Measurements from ENCODE around the gene RIN3. TPM values are rescaled to one million over a fixed set of nuclear protein-coding genes. Genes with fewer than 3 reads are reported as not detected.

The RIN3 gene
- total RNA-seq, 1 donor from 2014 or later = 12.7 TPM

DNA sequence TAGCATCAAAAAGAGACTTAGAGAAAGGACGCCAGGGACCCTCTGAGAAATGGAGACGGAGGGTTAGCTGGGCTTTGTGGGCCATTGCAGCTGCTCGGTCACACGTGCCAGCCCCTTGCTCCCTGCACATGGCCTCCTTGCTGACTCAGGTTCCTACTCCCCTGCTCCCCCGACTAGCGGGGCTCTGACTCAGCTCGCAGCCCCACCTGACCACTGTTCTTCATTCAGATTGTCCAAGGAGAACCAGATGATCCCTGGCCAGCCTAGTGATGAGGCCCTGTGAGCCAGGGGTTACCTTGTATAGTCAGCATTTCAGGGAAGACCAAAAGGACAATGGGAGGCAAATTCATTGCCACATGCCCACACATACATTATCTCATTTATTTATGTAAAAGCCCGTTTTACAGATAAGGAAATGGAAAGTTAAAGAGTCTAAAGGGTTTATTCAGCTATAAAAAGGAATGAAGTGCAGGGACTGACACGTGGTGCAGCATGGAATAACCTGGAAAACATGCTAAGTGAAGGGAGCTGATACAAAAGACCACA, 131.5 kb downstream of the RIN3 start:
- Mint-ChIP-seq H3K36me3 (ENCODE audit: low read depth) (peaks cover 13% of the 10 kb centered on the region), H3K27me3 (ENCODE audit: low read depth) (no peaks in the 10 kb centered on the region), H3K27ac (ENCODE audit: unreplicated experiment) (no peak overlapping the region), H3K4me3 (no peak overlapping the region), H3K4me1 (peaks cover 17% of the 10 kb centered on the region), H3K9me3 (peaks cover 2% of the 10 kb centered on the region)
- TF ChIP-seq, protein P1, sequence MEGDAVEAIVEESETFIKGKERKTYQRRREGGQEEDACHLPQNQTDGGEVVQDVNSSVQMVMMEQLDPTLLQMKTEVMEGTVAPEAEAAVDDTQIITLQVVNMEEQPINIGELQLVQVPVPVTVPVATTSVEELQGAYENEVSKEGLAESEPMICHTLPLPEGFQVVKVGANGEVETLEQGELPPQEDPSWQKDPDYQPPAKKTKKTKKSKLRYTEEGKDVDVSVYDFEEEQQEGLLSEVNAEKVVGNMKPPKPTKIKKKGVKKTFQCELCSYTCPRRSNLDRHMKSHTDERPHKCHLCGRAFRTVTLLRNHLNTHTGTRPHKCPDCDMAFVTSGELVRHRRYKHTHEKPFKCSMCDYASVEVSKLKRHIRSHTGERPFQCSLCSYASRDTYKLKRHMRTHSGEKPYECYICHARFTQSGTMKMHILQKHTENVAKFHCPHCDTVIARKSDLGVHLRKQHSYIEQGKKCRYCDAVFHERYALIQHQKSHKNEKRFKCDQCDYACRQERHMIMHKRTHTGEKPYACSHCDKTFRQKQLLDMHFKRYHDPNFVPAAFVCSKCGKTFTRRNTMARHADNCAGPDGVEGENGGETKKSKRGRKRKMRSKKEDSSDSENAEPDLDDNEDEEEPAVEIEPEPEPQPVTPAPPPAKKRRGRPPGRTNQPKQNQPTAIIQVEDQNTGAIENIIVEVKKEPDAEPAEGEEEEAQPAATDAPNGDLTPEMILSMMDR (conservative IDR thresholded peaks at IDR 0.05) = no peak
- DNase-seq (ENCODE audit: low read depth, low spot score) = no peak

DNA sequence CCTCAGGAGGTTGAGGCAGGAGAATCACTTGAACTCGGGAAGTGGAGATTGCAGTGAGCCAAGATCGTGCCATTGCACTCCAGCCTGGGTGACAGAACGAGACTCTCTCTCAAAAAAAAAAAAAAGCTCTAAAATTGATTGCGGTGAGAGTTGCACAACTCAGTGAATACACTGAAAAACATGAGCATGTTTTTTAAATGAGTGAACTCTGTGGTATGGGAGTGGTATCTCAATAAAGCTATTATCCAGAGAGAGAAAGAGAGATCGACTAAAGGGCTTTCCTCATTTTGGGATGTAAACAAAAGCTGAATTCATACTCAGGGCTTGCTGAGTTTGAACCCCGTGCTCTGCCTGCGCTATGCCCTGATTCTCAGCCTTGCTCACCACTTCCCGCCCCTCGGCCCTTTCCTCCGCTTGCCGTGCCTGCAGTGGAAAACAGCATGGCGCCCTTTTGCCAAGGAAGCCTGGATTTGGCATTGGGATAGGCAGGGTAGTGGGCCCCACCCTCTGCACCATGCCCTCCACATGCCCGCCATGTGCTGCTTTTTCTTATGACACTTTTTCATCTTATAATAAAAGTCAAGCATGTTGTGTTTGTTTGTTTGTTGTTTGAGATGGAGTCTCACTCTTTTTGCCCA, 132.4 kb downstream of the RIN3 start:
- Mint-ChIP-seq H3K4me1 (peaks cover 17% of the 10 kb centered on the region), H3K4me3 (no peak overlapping the region), H3K9me3 (peaks cover 2% of the 10 kb centered on the region), H3K27ac (ENCODE audit: unreplicated experiment) (no peak overlapping the region), H3K27me3 (ENCODE audit: low read depth) (no peaks in the 10 kb centered on the region), H3K36me3 (ENCODE audit: low read depth) (peaks cover 13% of the 10 kb centered on the region)
- no peak for DNase-seq (ENCODE audit: low read depth, low spot score)
- TF ChIP-seq, protein P1 (conservative IDR thresholded peaks at IDR 0.05) = no peak

DNA sequence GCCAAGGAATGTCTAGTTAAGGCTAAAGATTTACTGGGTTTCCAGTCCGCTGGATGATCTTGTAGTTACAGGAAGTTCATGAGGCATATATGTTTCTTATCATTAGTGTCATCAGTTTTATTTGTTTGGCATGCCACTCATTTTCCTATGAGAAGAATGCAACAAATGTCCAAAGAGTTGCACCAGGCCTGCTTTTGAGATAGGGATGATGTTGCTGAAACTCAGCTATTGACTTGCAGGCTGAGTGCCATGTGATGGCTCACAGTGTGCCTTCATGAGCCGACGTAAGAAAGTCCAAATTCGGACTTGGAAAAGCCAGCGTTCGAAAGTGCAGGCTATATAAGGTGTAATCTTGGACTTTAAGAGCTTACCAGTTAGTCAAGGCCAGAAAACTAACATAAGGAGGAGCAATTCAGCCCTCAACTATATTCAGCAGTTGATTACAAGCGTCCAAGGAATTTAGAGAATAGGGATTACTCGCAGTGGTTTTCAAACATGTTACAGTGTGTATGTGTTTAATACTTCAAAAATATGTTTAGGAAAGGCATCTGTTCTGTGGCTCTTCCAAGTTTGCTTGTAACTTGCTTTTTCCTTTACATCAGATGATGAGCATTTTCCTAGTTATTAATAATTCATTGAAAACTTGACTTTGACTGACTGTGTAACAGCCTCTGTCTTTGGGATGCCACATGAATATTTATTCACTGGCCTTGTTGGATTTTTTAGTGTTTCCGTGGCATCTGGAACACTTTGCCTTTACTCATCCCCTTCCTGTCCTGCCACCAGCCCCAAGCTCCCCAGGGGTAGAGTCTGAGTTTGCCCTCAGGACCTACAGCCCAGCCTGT, 133.6 kb downstream of the RIN3 start:
- H3K4me1 Mint-ChIP-seq = peaks cover 11% of the 10 kb centered on the region
- H3K27ac Mint-ChIP-seq (ENCODE audit: unreplicated experiment) = no peak overlapping the region
- DNase-seq (ENCODE audit: low read depth, low spot score) = no peak
- H3K36me3 Mint-ChIP-seq (ENCODE audit: low read depth) = peaks cover 13% of the 10 kb centered on the region
- no peaks in the 10 kb centered on the region for H3K27me3 Mint-ChIP-seq (ENCODE audit: low read depth)
- TF ChIP-seq, protein P1 (conservative IDR thresholded peaks at IDR 0.05) = no peak
- H3K9me3 Mint-ChIP-seq = peaks cover 2% of the 10 kb centered on the region
- no peak overlapping the region for H3K4me3 Mint-ChIP-seq

DNA sequence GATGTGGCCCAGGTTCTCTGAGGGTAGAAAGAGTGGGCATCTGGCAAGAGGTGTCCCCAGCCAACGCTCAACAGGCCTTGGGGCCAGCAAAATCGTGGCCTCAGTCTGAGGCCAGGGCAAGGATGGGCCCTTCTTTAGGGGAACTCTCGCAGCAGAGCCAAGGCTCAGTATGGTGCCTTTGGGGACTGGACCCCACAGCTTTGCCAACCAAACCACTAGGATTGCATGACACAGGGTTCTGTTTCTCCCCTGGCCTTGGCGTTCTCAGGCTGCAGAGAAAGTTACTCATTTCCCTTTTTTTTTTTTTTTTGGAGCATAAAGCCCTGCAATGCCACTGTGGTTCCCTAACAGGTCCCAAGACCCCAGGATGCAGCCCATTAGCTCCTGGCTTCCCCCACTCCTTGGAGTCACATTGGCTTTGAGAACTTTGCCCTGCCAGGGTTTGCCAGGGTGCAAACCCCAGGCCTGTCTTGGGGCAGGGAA, 134.3 kb downstream of the RIN3 start:
- Mint-ChIP-seq H3K27ac (ENCODE audit: unreplicated experiment) (no peak overlapping the region), H3K4me3 (no peak overlapping the region), H3K27me3 (ENCODE audit: low read depth) (no peaks in the 10 kb centered on the region), H3K9me3 (peaks cover 2% of the 10 kb centered on the region), H3K4me1 (peaks cover 4% of the 10 kb centered on the region), H3K36me3 (ENCODE audit: low read depth) (peaks cover 9% of the 10 kb centered on the region)
- no peak for DNase-seq (ENCODE audit: low read depth, low spot score)
- TF ChIP-seq, protein P1 (conservative IDR thresholded peaks at IDR 0.05) = no peak

DNA sequence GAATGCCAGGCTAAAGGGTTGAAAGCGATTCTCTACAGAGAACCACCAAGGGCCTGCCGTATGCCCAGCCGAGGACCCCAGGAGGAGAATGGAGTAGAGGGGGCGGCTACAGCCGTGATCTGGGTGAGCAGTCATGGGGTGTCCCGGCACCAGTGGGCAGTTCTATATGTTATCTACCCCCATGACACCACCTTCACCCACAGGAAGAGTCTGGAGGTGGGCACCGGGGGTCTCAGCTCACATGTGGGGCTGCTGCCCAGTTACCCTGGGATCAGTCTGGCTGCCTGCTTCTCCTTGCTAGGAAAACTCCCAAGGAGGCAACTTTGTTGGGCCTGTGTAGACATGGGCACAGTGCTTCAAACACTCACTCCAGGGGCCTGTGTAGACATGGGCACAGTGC, 135.5 kb downstream of the RIN3 start:
- H3K27ac Mint-ChIP-seq (ENCODE audit: unreplicated experiment) = no peak overlapping the region
- DNase-seq (ENCODE audit: low read depth, low spot score) = no peak
- no peak overlapping the region for H3K4me3 Mint-ChIP-seq
- H3K27me3 Mint-ChIP-seq (ENCODE audit: low read depth) = no peaks in the 10 kb centered on the region
- TF ChIP-seq, protein P1 (conservative IDR thresholded peaks at IDR 0.05) = no peak
- H3K9me3 Mint-ChIP-seq = peaks cover 2% of the 10 kb centered on the region
- H3K36me3 Mint-ChIP-seq (ENCODE audit: low read depth) = peaks cover 9% of the 10 kb centered on the region
- peaks cover 4% of the 10 kb centered on the region for H3K4me1 Mint-ChIP-seq

All from neural crest cell (in vitro differentiated cells).